ENCODE data around the gene CFL1. TPM values are rescaled to one million over a fixed set of nuclear protein-coding genes. Genes with fewer than 3 reads are reported as not detected.

CFL1 gene
- total and polyA plus RNA-seq, 10 of the 15 experiments (the other 5 are each of a cell fraction or from before 2014, with no cell fraction given): 164 to 2,994 (median 1,500) TPM

DNA sequence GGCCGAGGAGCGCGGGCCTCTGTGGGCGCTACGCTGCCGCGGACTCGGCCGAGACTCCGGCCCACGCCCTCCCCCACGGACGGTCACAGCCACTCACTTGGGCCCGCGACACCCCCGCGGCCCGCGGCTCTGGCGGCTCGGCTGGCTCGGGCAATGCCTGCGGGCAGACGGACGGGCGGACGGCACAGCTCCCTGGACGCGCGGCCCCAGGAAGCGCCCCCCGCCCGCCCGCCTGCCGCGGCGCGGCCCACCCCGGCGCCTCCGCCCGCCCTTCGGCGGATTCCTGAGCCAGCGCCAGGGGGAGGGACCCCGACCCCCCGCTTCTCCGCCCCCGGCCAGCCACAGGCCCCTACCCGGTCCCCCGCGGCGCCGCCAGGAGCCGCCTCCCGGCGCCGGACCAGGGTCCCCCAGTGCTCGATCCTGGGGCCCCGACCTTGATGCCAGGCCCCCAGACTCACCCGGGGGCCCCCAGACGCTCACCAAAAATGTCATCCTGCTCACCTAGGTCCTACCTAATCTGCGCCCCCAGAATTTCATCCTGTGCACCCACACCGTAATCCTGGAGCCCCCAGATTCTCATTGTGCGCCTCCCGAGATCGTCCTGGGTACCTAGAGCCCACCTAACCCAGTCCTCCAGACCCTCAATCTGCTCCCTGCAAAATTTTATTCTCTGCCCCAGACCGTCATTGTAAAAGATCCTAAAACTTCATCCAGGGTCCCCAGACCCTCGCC lies 14.8 kb upstream of the CFL1 start, which contains the start of gene EFEMP2 (continued):
- TF ChIP-seq, protein P1, sequence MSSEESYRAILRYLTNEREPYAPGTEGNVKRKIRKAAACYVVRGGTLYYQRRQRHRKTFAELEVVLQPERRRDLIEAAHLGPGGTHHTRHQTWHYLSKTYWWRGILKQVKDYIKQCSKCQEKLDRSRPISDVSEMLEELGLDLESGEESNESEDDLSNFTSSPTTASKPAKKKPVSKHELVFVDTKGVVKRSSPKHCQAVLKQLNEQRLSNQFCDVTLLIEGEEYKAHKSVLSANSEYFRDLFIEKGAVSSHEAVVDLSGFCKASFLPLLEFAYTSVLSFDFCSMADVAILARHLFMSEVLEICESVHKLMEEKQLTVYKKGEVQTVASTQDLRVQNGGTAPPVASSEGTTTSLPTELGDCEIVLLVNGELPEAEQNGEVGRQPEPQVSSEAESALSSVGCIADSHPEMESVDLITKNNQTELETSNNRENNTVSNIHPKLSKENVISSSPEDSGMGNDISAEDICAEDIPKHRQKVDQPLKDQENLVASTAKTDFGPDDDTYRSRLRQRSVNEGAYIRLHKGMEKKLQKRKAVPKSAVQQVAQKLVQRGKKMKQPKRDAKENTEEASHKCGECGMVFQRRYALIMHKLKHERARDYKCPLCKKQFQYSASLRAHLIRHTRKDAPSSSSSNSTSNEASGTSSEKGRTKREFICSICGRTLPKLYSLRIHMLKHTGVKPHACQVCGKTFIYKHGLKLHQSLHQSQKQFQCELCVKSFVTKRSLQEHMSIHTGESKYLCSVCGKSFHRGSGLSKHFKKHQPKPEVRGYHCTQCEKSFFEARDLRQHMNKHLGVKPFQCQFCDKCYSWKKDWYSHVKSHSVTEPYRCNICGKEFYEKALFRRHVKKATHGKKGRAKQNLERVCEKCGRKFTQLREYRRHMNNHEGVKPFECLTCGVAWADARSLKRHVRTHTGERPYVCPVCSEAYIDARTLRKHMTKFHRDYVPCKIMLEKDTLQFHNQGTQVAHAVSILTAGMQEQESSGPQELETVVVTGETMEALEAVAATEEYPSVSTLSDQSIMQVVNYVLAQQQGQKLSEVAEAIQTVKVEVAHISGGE (CRISPR knock-in tag; IDR thresholded peaks at IDR 0.05): no peak
- TF ChIP-seq POLR2A (IDR thresholded peaks at IDR 0.05; ENCODE audit: low read depth, low read length) (0 out of 2 replicates have a peak, but pooled peaks have one; percentile 30), ATF7 (IDR thresholded peaks at IDR 0.05; ENCODE audit: low read depth) (no peak), SP1 (IDR thresholded peaks at IDR 0.05; ENCODE audit: low read depth, low read length) (no peak), SMAD1 (IDR thresholded peaks at IDR 0.05; ENCODE audit: low read depth, partially characterized antibody) (no peak), POLR2AphosphoS2 (IDR thresholded peaks at IDR 0.05; ENCODE audit: low read depth, low read length) (no peak), BACH1 (IDR thresholded peaks at IDR 0.05; ENCODE audit: borderline replicate concordance) (0 out of 2 replicates have a peak, but pooled peaks have one; percentile 17), CREM (IDR thresholded peaks at IDR 0.05; ENCODE audit: low read depth) (no peak), FOXM1 (IDR thresholded peaks at IDR 0.05; ENCODE audit: low read depth, low read length) (no peak)
- TF ChIP-seq, protein P2, sequence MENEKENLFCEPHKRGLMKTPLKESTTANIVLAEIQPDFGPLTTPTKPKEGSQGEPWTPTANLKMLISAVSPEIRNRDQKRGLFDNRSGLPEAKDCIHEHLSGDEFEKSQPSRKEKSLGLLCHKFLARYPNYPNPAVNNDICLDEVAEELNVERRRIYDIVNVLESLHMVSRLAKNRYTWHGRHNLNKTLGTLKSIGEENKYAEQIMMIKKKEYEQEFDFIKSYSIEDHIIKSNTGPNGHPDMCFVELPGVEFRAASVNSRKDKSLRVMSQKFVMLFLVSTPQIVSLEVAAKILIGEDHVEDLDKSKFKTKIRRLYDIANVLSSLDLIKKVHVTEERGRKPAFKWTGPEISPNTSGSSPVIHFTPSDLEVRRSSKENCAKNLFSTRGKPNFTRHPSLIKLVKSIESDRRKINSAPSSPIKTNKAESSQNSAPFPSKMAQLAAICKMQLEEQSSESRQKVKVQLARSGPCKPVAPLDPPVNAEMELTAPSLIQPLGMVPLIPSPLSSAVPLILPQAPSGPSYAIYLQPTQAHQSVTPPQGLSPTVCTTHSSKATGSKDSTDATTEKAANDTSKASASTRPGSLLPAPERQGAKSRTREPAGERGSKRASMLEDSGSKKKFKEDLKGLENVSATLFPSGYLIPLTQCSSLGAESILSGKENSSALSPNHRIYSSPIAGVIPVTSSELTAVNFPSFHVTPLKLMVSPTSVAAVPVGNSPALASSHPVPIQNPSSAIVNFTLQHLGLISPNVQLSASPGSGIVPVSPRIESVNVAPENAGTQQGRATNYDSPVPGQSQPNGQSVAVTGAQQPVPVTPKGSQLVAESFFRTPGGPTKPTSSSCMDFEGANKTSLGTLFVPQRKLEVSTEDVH (IDR thresholded peaks at IDR 0.05; ENCODE audit: low read depth, partially characterized antibody): no peak
- TF ChIP-seq, protein P3, sequence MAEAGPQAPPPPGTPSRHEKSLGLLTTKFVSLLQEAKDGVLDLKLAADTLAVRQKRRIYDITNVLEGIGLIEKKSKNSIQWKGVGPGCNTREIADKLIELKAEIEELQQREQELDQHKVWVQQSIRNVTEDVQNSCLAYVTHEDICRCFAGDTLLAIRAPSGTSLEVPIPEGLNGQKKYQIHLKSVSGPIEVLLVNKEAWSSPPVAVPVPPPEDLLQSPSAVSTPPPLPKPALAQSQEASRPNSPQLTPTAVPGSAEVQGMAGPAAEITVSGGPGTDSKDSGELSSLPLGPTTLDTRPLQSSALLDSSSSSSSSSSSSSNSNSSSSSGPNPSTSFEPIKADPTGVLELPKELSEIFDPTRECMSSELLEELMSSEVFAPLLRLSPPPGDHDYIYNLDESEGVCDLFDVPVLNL (IDR thresholded peaks at IDR 0.05; ENCODE audit: low read depth, low read length): no peak

All from GM12878 (cell line).